ENCODE results near the gene TNS1.

The TNS1 gene

DNA sequence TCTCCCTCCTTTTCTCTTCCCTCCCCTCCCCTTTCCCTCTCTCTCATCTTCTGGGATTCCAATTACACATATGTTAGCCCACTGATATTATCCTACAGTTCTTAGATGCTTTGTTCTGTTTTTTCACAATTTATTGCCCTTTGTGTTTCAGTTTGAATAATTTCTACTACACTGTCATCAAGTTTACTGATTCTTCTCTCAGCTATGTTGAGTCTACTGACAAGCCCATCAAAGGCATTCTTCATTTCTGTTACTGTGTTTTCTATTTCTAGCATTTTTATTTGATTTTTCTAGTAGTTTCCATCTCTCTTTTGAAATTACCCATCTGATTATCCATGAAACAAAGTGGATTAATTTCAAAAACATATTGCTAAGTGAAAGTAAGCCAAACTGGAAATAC lies 219.6 kb downstream of the TNS1 start:
- TF ChIP-seq, protein P1, sequence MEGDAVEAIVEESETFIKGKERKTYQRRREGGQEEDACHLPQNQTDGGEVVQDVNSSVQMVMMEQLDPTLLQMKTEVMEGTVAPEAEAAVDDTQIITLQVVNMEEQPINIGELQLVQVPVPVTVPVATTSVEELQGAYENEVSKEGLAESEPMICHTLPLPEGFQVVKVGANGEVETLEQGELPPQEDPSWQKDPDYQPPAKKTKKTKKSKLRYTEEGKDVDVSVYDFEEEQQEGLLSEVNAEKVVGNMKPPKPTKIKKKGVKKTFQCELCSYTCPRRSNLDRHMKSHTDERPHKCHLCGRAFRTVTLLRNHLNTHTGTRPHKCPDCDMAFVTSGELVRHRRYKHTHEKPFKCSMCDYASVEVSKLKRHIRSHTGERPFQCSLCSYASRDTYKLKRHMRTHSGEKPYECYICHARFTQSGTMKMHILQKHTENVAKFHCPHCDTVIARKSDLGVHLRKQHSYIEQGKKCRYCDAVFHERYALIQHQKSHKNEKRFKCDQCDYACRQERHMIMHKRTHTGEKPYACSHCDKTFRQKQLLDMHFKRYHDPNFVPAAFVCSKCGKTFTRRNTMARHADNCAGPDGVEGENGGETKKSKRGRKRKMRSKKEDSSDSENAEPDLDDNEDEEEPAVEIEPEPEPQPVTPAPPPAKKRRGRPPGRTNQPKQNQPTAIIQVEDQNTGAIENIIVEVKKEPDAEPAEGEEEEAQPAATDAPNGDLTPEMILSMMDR (conservative IDR thresholded peaks at IDR 0.05; ENCODE audit: low read depth, low read length), result no peak
- Histone ChIP-seq H3K27me3 (ENCODE audit: insufficient read depth, low read depth) (no peaks in the 10 kb centered on the region), H3K9ac (no peak overlapping the region), H3K79me2 (ENCODE audit: insufficient read depth, low read depth) (no peaks in the 10 kb centered on the region), H4K20me1 (ENCODE audit: insufficient read depth) (no peaks in the 10 kb centered on the region), H3K27ac (no peak overlapping the region), H3K4me2 (no peak overlapping the region), H3K36me3 (ENCODE audit: insufficient read depth) (no peaks in the 10 kb centered on the region), H3K4me3 (IDR thresholded peaks at IDR 0.05; ENCODE audit: insufficient read depth, low read depth, low read length) (no peak overlapping the region), H3K4me1 (ENCODE audit: low read depth, poor library complexity, severe bottlenecking) (no peaks in the 10 kb centered on the region), H2AFZ (ENCODE audit: low read depth) (no peak overlapping the region)

DNA sequence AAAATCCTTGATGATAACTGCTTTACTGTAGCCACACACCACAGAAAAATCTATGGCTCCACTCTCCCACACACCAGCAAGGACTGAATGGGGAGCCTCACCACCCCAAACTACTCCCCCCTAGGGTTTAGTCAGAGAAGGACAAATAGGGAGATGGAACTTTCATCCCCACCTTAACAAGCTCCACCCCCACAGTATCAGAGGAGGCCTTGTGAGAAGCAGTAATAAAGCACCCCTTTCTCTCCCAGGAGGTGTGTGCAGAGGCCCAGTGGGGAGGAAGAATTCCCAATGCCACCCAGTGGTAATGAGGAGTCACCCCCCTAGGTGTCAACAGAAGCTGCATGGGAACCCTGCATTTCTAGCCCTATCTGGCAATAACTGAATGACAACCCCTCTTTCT lies 224.9 kb downstream of the TNS1 start:
- no peaks in the 10 kb centered on the region for H4K20me1 ChIP-seq (ENCODE audit: insufficient read depth)
- H3K9ac ChIP-seq, result no peak overlapping the region
- H3K36me3 ChIP-seq (ENCODE audit: insufficient read depth), result no peaks in the 10 kb centered on the region
- no peak overlapping the region for H3K27ac ChIP-seq
- H2AFZ ChIP-seq (ENCODE audit: low read depth), result no peak overlapping the region
- H3K4me2 ChIP-seq, result no peak overlapping the region
- H3K27me3 ChIP-seq (ENCODE audit: insufficient read depth, low read depth), result no peaks in the 10 kb centered on the region
- no peaks in the 10 kb centered on the region for H3K4me1 ChIP-seq (ENCODE audit: low read depth, poor library complexity, severe bottlenecking)
- no peak overlapping the region for H3K4me3 ChIP-seq (IDR thresholded peaks at IDR 0.05; ENCODE audit: insufficient read depth, low read depth, low read length)
- TF ChIP-seq, protein P1 (conservative IDR thresholded peaks at IDR 0.05; ENCODE audit: low read depth, low read length), result no peak
- H3K79me2 ChIP-seq (ENCODE audit: insufficient read depth, low read depth), result no peaks in the 10 kb centered on the region

DNA sequence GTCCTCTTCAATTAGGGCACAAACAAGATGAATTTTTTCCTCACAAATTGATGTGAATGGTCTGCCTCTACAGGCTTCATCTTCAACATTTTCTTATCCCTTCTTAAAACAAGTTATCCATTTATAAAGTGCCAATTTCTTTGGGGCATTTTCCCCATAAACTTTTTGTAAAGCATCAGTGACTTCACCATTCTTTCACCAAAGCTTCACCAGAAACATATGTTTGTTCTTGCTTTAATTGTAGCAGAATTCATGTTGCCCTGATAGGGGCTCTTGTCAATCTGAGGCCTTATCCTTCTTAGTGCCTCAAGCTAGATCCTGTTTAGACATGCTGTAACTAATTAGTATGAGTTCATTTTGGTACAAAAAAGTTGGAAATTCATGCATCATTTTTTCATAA lies 226.2 kb downstream of the TNS1 start:
- H3K4me1 ChIP-seq (ENCODE audit: low read depth, poor library complexity, severe bottlenecking), result no peaks in the 10 kb centered on the region
- no peaks in the 10 kb centered on the region for H3K36me3 ChIP-seq (ENCODE audit: insufficient read depth)
- no peaks in the 10 kb centered on the region for H3K27me3 ChIP-seq (ENCODE audit: insufficient read depth, low read depth)
- TF ChIP-seq, protein P1 (conservative IDR thresholded peaks at IDR 0.05; ENCODE audit: low read depth, low read length), result no peak
- H4K20me1 ChIP-seq (ENCODE audit: insufficient read depth), result no peaks in the 10 kb centered on the region
- no peak overlapping the region for H3K4me3 ChIP-seq (IDR thresholded peaks at IDR 0.05; ENCODE audit: insufficient read depth, low read depth, low read length)
- no peaks in the 10 kb centered on the region for H3K79me2 ChIP-seq (ENCODE audit: insufficient read depth, low read depth)
- H3K9ac ChIP-seq, result no peak overlapping the region
- no peak overlapping the region for H2AFZ ChIP-seq (ENCODE audit: low read depth)
- H3K27ac ChIP-seq, result no peak overlapping the region
- no peak overlapping the region for H3K4me2 ChIP-seq

DNA sequence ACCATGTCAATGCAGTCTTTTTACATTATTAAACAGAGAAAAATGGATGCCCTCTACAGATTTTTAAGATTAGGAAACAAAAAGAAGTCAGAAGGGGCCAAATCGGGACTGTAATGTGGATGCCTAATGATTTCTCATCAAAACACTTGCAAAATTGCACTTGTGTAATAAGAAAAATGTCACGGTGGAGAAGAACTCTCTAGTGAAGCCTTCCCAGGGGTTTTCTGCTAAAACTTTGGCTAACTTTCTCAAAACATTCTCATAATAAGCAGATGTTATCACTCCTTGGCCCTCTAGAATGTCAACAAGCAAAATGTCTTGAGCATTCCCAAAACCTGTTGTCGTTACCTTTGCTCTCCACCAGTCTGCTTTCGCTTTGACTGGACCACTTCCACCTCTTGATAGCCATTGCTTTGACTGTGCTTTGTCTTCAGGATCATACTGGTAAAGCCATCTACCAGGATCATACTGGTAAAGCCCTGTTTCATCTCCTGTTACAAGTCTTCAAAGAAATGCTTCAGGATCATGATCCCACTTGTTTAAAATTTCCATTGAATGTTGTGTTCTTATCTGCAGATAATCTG lies 226.8 kb downstream of the TNS1 start:
- H3K27me3 ChIP-seq (ENCODE audit: insufficient read depth, low read depth), result no peaks in the 10 kb centered on the region
- no peak overlapping the region for H3K4me3 ChIP-seq (IDR thresholded peaks at IDR 0.05; ENCODE audit: insufficient read depth, low read depth, low read length)
- H3K36me3 ChIP-seq (ENCODE audit: insufficient read depth), result no peaks in the 10 kb centered on the region
- no peak overlapping the region for H3K4me2 ChIP-seq
- H3K4me1 ChIP-seq (ENCODE audit: low read depth, poor library complexity, severe bottlenecking), result no peaks in the 10 kb centered on the region
- H3K9ac ChIP-seq, result no peak overlapping the region
- TF ChIP-seq, protein P1 (conservative IDR thresholded peaks at IDR 0.05; ENCODE audit: low read depth, low read length), result no peak
- no peaks in the 10 kb centered on the region for H3K79me2 ChIP-seq (ENCODE audit: insufficient read depth, low read depth)
- no peak overlapping the region for H3K27ac ChIP-seq
- no peaks in the 10 kb centered on the region for H4K20me1 ChIP-seq (ENCODE audit: insufficient read depth)
- no peak overlapping the region for H2AFZ ChIP-seq (ENCODE audit: low read depth)

Measured in KMS-11 (cell line).